ENCODE data around the gene SLC9C1.

Gene SLC9C1

DNA sequence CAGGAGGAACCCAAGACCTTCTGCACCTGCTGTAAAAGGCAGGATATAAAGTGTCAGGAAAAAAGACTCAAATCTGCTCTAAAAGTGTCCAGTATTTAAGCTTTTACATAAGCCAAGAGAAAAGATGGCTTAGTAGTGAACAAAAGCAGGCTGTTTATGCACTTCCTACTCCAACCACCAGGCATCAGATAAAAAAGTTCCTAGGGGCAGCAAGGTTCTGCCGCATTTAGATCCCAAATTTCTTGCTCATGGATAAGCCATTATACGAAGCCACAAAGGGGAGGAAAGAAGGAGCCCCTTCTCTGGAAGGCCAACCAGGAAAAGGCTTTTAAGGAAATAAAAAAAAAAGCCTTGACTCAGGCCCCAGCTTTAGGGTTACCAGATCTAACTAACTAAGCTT, 10.6 kb upstream of the SLC9C1 start:
- Histone ChIP-seq H3K27me3 (ENCODE audit: control insufficient read depth in 1 of 2, insufficient read depth in 2 of 2, low read length in 2 of 2) (no peaks in the 10 kb centered on the region), H3K4me1 (ENCODE audit: control insufficient read depth, insufficient read depth, low read length) (peaks cover 9% of the 10 kb centered on the region), H3K36me3 (ENCODE audit: control insufficient read depth in 2 of 2, insufficient read depth in 2 of 2, low read length in 2 of 2) (no peaks in the 10 kb centered on the region), H3K4me3 (ENCODE audit: low read length in 2 of 2) (peak overlapping the region; percentile 61 to 74), H3K9ac (ENCODE audit: low read length in 2 of 2) (no peak overlapping the region), H3K27ac (ENCODE audit: low read length) (no peak overlapping the region), H3K9me3 (ENCODE audit: control insufficient read depth in 2 of 2, low read length in 2 of 2) (no peaks in the 10 kb centered on the region)

DNA sequence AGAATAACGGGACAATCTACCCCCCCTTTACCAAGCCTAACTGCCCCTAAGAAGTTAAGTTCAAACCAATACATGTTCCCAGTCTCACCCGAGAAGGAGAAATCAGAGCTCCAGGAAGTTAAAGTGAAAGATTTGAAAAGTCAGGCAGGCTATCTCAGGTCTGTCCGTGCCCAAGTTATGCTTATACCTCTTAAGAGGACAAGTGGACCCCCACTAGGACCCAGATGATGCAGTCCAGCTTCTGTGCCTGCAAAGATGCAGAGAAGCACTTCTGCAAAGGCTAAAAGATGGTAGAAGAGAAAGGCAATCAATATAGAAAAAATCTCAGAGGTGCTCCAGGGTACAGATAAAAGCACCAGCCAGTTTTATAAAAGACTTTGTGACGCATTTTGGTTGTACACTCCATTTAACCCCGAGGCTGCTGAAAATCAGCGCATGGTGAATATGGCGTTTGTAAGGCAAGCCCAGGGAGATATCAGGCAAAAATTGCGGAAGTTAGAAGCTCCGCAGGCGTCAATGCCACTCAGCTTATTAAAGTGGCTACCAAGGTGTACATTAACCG, 9.8 kb upstream of the SLC9C1 start:
- peak overlapping the region; percentile 17 to 66 for H3K9ac ChIP-seq (ENCODE audit: low read length in 2 of 2)
- peaks cover 9% of the 10 kb centered on the region for H3K4me1 ChIP-seq (ENCODE audit: control insufficient read depth, insufficient read depth, low read length)
- H3K27me3 ChIP-seq (ENCODE audit: control insufficient read depth in 1 of 2, insufficient read depth in 2 of 2, low read length in 2 of 2): no peaks in the 10 kb centered on the region
- no peaks in the 10 kb centered on the region for H3K9me3 ChIP-seq (ENCODE audit: control insufficient read depth in 2 of 2, low read length in 2 of 2)
- H3K36me3 ChIP-seq (ENCODE audit: control insufficient read depth in 2 of 2, insufficient read depth in 2 of 2, low read length in 2 of 2): no peaks in the 10 kb centered on the region
- H3K27ac ChIP-seq (ENCODE audit: low read length): no peak overlapping the region
- H3K4me3 ChIP-seq (ENCODE audit: low read length in 2 of 2): peak overlapping the region; percentile 61 to 74

DNA sequence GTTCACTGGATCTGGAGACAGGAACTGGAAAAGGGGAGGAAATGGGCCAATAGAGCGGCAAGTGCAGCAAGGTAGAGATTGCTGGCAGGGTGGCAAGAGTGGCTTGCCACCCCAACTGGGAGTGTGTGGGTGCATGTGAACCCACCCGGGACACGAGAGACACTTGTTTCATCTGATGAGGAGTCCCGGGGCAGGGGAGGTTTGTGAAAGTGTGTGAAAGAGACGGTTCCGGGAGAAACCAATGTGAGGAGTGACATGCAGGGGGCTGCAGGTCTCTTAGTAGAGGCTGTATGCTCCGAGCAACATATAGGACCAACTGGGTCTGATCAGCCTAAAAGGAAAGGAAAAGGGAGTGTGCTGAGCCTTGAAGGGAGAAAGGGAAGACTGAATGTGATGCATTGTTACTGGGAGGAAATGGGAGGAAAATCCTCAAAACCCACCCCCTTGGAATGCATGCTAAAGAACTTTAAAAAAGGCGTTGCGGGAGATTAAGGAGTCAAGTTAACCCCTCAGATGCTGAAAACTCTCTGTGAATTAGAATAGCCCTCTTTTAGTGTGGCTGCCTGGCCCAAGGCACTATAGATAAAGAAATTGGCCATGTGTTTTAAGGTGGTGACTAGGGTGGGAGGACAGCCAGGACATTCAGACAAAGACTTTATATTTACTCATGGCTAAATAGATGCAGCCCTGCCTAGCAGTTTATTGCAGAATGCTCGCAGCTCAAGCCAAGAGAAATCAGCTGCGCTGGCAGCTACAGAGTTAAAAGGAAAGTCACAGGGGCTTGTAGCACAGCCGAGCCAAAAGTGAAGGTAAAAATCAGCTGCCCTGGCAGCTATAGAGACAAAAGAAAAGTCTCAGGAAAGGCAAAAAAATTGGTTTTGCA, 9.1 kb upstream of the SLC9C1 start:
- Histone ChIP-seq H3K9ac (ENCODE audit: low read length in 2 of 2) (peak overlapping the region; percentile 17 to 66), H3K36me3 (ENCODE audit: control insufficient read depth in 2 of 2, insufficient read depth in 2 of 2, low read length in 2 of 2) (no peaks in the 10 kb centered on the region), H3K4me1 (ENCODE audit: control insufficient read depth, insufficient read depth, low read length) (peaks cover 9% of the 10 kb centered on the region), H3K9me3 (ENCODE audit: control insufficient read depth in 2 of 2, low read length in 2 of 2) (no peaks in the 10 kb centered on the region), H3K27ac (ENCODE audit: low read length) (no peak overlapping the region), H3K27me3 (ENCODE audit: control insufficient read depth in 1 of 2, insufficient read depth in 2 of 2, low read length in 2 of 2) (no peaks in the 10 kb centered on the region), H3K4me3 (ENCODE audit: low read length in 2 of 2) (peak overlapping the region; percentile 61 to 74)

DNA sequence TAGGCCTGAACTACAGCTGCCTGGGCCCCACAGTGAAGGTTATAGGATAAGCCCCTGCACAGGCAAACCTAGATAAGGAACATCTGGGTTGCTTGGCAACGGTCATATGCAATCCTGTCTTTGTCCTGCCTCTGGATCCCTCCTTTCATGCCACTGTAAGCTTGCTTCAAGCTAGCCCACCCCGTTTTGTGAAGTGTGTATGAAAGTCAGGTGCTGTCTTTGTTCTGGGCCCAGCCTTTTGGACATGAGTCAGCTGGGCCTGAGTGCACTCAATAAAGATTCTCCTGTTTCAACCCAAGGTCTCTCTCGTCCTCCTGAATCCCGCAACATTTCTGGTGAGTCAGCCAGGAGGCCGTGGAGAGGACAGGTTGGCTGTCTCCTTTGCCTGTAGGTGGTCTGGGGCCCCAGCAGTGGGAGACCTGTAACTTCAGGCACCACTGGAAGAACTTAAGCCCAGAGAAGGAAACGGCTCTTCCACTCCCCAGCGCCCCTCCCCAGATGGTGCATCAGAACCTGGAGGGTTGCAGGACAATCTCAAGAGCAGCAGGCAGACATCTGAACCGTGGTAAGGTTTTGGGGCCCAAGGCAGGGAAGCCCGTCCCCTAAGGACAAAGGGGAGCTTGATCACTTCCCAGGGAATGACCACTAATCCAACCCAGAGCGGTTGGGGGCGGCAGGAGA, 8.3 kb upstream of the SLC9C1 start:
- no peak overlapping the region for H3K9ac ChIP-seq (ENCODE audit: low read length in 2 of 2)
- no peaks in the 10 kb centered on the region for H3K27me3 ChIP-seq (ENCODE audit: control insufficient read depth in 1 of 2, insufficient read depth in 2 of 2, low read length in 2 of 2)
- no peaks in the 10 kb centered on the region for H3K9me3 ChIP-seq (ENCODE audit: control insufficient read depth in 2 of 2, low read length in 2 of 2)
- no peaks in the 10 kb centered on the region for H3K36me3 ChIP-seq (ENCODE audit: control insufficient read depth in 2 of 2, insufficient read depth in 2 of 2, low read length in 2 of 2)
- H3K4me1 ChIP-seq (ENCODE audit: control insufficient read depth, insufficient read depth, low read length): peaks cover 9% of the 10 kb centered on the region
- no peak overlapping the region for H3K27ac ChIP-seq (ENCODE audit: low read length)
- peak overlapping the region in 1 of 2 donors; percentile 74 for H3K4me3 ChIP-seq (ENCODE audit: low read length in 2 of 2)

DNA sequence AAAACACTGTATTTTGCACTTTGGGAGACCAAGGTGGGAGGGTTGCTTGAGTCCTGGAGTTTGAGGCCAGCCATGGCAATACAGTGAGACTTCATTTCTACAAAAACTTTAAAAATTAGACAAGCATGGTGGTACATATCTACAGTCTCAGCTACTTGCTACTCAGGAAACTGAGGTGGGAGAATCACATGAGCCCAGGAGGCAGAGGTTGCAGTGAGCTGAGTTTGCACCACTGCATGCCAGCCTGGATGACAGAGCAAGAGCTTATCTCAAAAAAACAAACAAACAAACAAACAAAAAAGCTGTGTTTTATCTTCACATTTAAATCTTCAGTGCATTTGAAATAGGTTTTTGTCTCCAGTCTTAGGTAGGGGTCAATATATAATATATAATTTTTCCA, 4.8 kb upstream of the SLC9C1 start:
- Histone ChIP-seq H3K27me3 (ENCODE audit: control insufficient read depth in 1 of 2, insufficient read depth in 2 of 2, low read length in 2 of 2) (no peaks in the 10 kb centered on the region), H3K4me3 (ENCODE audit: low read length in 2 of 2) (no peak overlapping the region), H3K27ac (ENCODE audit: low read length) (no peak overlapping the region), H3K9me3 (ENCODE audit: control insufficient read depth in 2 of 2, low read length in 2 of 2) (no peaks in the 10 kb centered on the region), H3K36me3 (ENCODE audit: control insufficient read depth in 2 of 2, insufficient read depth in 2 of 2, low read length in 2 of 2) (no peaks in the 10 kb centered on the region), H3K4me1 (ENCODE audit: control insufficient read depth, insufficient read depth, low read length) (peaks cover 11% of the 10 kb centered on the region), H3K9ac (ENCODE audit: low read length in 2 of 2) (no peak overlapping the region)

DNA sequence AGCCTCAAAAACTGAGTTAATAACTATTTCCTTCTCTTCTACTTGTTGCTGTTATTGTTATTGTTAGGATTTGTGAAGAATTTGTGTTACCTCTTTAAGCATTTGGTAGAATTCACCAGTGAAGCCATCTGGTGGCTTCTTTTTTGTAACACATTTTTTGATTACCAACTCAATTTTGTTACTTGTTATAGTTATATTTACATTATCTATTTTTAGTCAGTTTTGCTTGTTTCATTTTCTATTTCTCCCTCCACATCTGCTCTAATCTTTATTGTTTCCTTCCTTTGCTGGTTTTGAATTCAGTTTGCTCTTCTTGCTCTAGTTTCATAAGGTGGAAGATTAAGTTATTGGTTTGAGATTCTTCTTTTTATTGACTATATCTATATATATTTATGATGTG, 3.7 kb upstream of the SLC9C1 start:
- H3K27me3 ChIP-seq (ENCODE audit: control insufficient read depth in 1 of 2, insufficient read depth in 2 of 2, low read length in 2 of 2): no peaks in the 10 kb centered on the region
- H3K9ac ChIP-seq (ENCODE audit: low read length in 2 of 2): no peak overlapping the region
- H3K9me3 ChIP-seq (ENCODE audit: control insufficient read depth in 2 of 2, low read length in 2 of 2): no peaks in the 10 kb centered on the region
- H3K27ac ChIP-seq (ENCODE audit: low read length): no peak overlapping the region
- H3K4me3 ChIP-seq (ENCODE audit: low read length in 2 of 2): no peak overlapping the region
- H3K36me3 ChIP-seq (ENCODE audit: control insufficient read depth in 2 of 2, insufficient read depth in 2 of 2, low read length in 2 of 2): no peaks in the 10 kb centered on the region
- peaks cover 6% of the 10 kb centered on the region for H3K4me1 ChIP-seq (ENCODE audit: control insufficient read depth, insufficient read depth, low read length)

DNA sequence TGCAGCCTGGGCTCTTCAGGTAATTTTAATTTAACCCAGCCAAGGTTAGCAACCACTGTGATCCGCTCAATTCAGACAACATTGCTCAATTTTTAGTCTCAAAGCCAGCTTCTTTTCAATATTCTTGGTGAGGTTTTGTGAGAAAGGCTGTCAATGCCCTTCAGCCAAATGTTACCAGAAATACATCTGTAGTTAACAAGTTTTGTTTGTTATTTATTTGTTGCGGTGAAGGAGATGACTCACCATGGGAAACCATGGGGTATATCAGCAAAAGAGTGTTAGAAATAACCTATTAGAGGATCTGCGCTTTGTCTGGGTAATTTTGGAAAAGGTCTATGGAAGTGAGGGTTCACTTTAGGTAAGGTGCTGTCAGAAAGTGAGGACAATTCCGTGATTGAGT, 5.0 kb downstream of the SLC9C1 start:
- H3K4me3 ChIP-seq (ENCODE audit: low read length in 2 of 2): no peak overlapping the region
- H3K27me3 ChIP-seq (ENCODE audit: control insufficient read depth in 1 of 2, insufficient read depth in 2 of 2, low read length in 2 of 2): no peaks in the 10 kb centered on the region
- no peaks in the 10 kb centered on the region for H3K9me3 ChIP-seq (ENCODE audit: control insufficient read depth in 2 of 2, low read length in 2 of 2)
- H3K4me1 ChIP-seq (ENCODE audit: control insufficient read depth, insufficient read depth, low read length): peaks cover 5% of the 10 kb centered on the region
- no peaks in the 10 kb centered on the region for H3K36me3 ChIP-seq (ENCODE audit: control insufficient read depth in 2 of 2, insufficient read depth in 2 of 2, low read length in 2 of 2)
- H3K27ac ChIP-seq (ENCODE audit: low read length): no peak overlapping the region
- no peak overlapping the region for H3K9ac ChIP-seq (ENCODE audit: low read length in 2 of 2)

DNA sequence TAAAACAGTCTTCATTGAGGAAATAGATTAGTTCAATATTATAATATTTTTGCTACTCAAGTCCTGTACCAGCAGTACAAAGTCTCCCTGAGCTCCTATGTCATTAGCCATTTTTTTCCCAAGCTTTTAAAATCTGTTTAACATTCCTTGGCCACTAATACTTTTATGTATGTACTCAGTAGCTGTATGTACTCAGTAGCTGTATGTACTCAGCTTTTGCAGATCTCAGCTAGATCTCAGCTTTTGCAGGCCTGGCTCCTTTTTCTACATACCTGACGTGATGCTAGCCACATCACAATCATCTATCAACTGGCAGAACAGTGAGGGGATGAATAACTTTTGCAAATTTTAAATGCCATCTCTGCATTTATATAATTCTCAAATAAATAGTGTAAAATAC, 13.8 kb downstream of the SLC9C1 start:
- Histone ChIP-seq H3K4me3 (ENCODE audit: low read length in 2 of 2) (no peak overlapping the region), H3K9me3 (ENCODE audit: control insufficient read depth in 2 of 2, low read length in 2 of 2) (no peaks in the 10 kb centered on the region), H3K27me3 (ENCODE audit: control insufficient read depth in 1 of 2, insufficient read depth in 2 of 2, low read length in 2 of 2) (no peaks in the 10 kb centered on the region), H3K36me3 (ENCODE audit: control insufficient read depth in 2 of 2, insufficient read depth in 2 of 2, low read length in 2 of 2) (no peaks in the 10 kb centered on the region), H3K27ac (ENCODE audit: low read length) (no peak overlapping the region), H3K9ac (ENCODE audit: low read length in 2 of 2) (no peak overlapping the region), H3K4me1 (ENCODE audit: control insufficient read depth, insufficient read depth, low read length) (no peaks in the 10 kb centered on the region)

DNA sequence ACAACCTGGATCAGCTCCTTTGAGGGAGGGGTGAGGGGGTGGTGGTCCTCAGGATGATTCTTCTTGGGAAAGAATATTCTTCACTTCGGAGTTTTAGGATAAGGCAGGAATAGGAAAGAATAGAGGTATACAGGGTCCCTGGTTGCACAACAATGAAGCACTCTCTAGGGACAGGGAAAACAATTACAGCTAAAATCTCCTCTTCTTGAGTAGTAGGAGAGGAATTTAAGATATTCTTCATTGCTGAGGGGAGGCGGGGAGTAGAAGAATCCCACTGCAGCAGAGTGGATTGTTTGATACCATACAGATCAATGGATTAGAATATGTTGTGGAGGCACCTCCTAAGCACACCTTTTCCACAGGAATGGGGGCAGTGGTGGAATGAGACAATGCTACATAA, 20.5 kb downstream of the SLC9C1 start:
- Histone ChIP-seq H3K9me3 (ENCODE audit: control insufficient read depth in 2 of 2, low read length in 2 of 2) (no peaks in the 10 kb centered on the region), H3K27ac (ENCODE audit: low read length) (no peak overlapping the region), H3K9ac (ENCODE audit: low read length in 2 of 2) (no peak overlapping the region), H3K36me3 (ENCODE audit: control insufficient read depth in 2 of 2, insufficient read depth in 2 of 2, low read length in 2 of 2) (no peaks in the 10 kb centered on the region), H3K4me3 (ENCODE audit: low read length in 2 of 2) (no peak overlapping the region), H3K27me3 (ENCODE audit: control insufficient read depth in 1 of 2, insufficient read depth in 2 of 2, low read length in 2 of 2) (no peaks in the 10 kb centered on the region), H3K4me1 (ENCODE audit: control insufficient read depth, insufficient read depth, low read length) (no peaks in the 10 kb centered on the region)

DNA sequence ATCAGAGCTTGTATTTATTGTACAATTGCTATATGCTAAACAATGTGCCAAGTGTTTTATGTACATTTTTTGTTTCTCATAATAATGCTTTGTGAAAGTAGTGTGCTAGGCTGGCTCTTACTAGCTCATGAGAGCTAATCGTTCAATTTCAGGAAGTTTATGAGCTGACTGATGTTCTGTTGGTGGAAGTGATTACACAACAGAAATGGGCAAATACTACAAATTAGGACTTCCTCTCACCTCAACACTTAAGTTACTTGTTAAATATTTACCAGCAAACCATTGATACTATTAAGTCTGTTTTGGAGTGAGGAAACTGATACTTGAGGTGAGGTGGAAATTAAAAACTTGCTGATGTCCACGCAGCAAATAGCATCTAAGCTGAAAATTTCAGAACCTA, 32.3 kb downstream of the SLC9C1 start:
- H3K4me1 ChIP-seq (ENCODE audit: control insufficient read depth, insufficient read depth, low read length): no peaks in the 10 kb centered on the region
- H3K4me3 ChIP-seq (ENCODE audit: low read length in 2 of 2): no peak overlapping the region
- no peak overlapping the region for H3K9ac ChIP-seq (ENCODE audit: low read length in 2 of 2)
- H3K27me3 ChIP-seq (ENCODE audit: control insufficient read depth in 1 of 2, insufficient read depth in 2 of 2, low read length in 2 of 2): no peaks in the 10 kb centered on the region
- no peaks in the 10 kb centered on the region for H3K9me3 ChIP-seq (ENCODE audit: control insufficient read depth in 2 of 2, low read length in 2 of 2)
- no peak overlapping the region for H3K27ac ChIP-seq (ENCODE audit: low read length)
- H3K36me3 ChIP-seq (ENCODE audit: control insufficient read depth in 2 of 2, insufficient read depth in 2 of 2, low read length in 2 of 2): no peaks in the 10 kb centered on the region

DNA sequence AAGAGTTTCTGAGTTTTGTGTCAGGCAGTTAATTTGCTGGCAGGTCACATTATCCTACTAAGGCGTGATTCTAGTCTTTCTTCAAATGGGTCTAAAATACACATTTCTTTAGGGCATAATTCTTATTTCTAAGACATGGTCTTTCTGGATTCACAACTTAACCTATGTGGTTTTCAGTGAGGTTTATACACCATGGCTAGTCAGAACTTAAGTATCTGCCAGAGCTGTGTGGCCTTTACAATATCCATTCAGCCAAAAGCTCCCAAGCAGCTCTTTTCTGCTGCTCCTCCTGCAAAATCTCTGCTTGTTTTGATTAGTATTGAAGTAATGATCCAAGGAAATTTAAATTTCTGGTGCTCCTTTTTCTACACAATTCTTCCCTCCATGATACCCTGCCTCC, 33.5 kb downstream of the SLC9C1 start:
- H3K36me3 ChIP-seq (ENCODE audit: control insufficient read depth in 2 of 2, insufficient read depth in 2 of 2, low read length in 2 of 2): no peaks in the 10 kb centered on the region
- H3K27me3 ChIP-seq (ENCODE audit: control insufficient read depth in 1 of 2, insufficient read depth in 2 of 2, low read length in 2 of 2): no peaks in the 10 kb centered on the region
- no peaks in the 10 kb centered on the region for H3K9me3 ChIP-seq (ENCODE audit: control insufficient read depth in 2 of 2, low read length in 2 of 2)
- no peaks in the 10 kb centered on the region for H3K4me1 ChIP-seq (ENCODE audit: control insufficient read depth, insufficient read depth, low read length)
- H3K4me3 ChIP-seq (ENCODE audit: low read length in 2 of 2): no peak overlapping the region
- no peak overlapping the region for H3K27ac ChIP-seq (ENCODE audit: low read length)
- H3K9ac ChIP-seq (ENCODE audit: low read length in 2 of 2): no peak overlapping the region
